Measurements from ENCODE around the gene NEDD4L. TPM values are rescaled to one million over a fixed set of nuclear protein-coding genes. Genes with fewer than 3 reads are reported as not detected.

Gene NEDD4L
- total RNA-seq, 3 donors from 2014 or later, result 2.6 to 4.7 (median 2.9) TPM

- no peaks in the 10 kb centered on the region for H3K4me1 Mint-ChIP-seq (ENCODE audit: low read depth)
- DNase-seq (no peak), ATAC-seq (no peak)
- H3K4me3 Mint-ChIP-seq, result no peak overlapping the region
- H3K27me3 Mint-ChIP-seq (ENCODE audit: low read depth), result no peaks in the 10 kb centered on the region
- H3K9me3 Mint-ChIP-seq, result no peaks in the 10 kb centered on the region
- peaks cover 3% of the 10 kb centered on the region for H3K36me3 Mint-ChIP-seq (ENCODE audit: insufficient read depth)
Measured at GRCh38 chr18:58348517-58348916, 304.5 kb downstream of the NEDD4L start.

- Mint-ChIP-seq H3K4me3 (no peak overlapping the region), H3K9me3 (no peaks in the 10 kb centered on the region), H3K36me3 (ENCODE audit: insufficient read depth) (peaks cover 3% of the 10 kb centered on the region), H3K4me1 (ENCODE audit: low read depth) (no peaks in the 10 kb centered on the region), H3K27me3 (ENCODE audit: low read depth) (no peaks in the 10 kb centered on the region)
- DNase-seq, result no peak
- ATAC-seq, result no peak
Measured at GRCh38 chr18:58348951-58349350, 304.9 kb downstream of the NEDD4L start.

- Mint-ChIP-seq H3K36me3 (ENCODE audit: insufficient read depth) (peaks cover 3% of the 10 kb centered on the region), H3K27me3 (ENCODE audit: low read depth) (no peaks in the 10 kb centered on the region), H3K4me3 (no peak overlapping the region), H3K9me3 (no peaks in the 10 kb centered on the region), H3K4me1 (ENCODE audit: low read depth) (no peaks in the 10 kb centered on the region)
- DNase-seq (no peak), ATAC-seq (no peak)
Measured at GRCh38 chr18:58349650-58350049, 305.6 kb downstream of the NEDD4L start.

GRCh38 chr18:58350526-58350925 lies 306.5 kb downstream of the NEDD4L start:
- H3K36me3 Mint-ChIP-seq (ENCODE audit: insufficient read depth), result peaks cover 3% of the 10 kb centered on the region
- H3K9me3 Mint-ChIP-seq, result no peaks in the 10 kb centered on the region
- no peak overlapping the region for H3K4me3 Mint-ChIP-seq
- no peak for ATAC-seq
- DNase-seq, result no peak
- no peaks in the 10 kb centered on the region for H3K4me1 Mint-ChIP-seq (ENCODE audit: low read depth)
- no peaks in the 10 kb centered on the region for H3K27me3 Mint-ChIP-seq (ENCODE audit: low read depth)

- H3K36me3 Mint-ChIP-seq (ENCODE audit: insufficient read depth), result peaks cover 3% of the 10 kb centered on the region
- no peaks in the 10 kb centered on the region for H3K9me3 Mint-ChIP-seq
- ATAC-seq (no peak), DNase-seq (no peak)
- H3K4me3 Mint-ChIP-seq, result no peak overlapping the region
- no peaks in the 10 kb centered on the region for H3K4me1 Mint-ChIP-seq (ENCODE audit: low read depth)
- H3K27me3 Mint-ChIP-seq (ENCODE audit: low read depth), result no peaks in the 10 kb centered on the region
Measured at GRCh38 chr18:58351776-58352175, 307.8 kb downstream of the NEDD4L start.

- no peak overlapping the region for H3K4me3 Mint-ChIP-seq
- no peaks in the 10 kb centered on the region for H3K9me3 Mint-ChIP-seq
- H3K36me3 Mint-ChIP-seq (ENCODE audit: insufficient read depth), result peaks cover 3% of the 10 kb centered on the region
- DNase-seq (no peak), ATAC-seq (no peak)
- H3K4me1 Mint-ChIP-seq (ENCODE audit: low read depth), result no peaks in the 10 kb centered on the region
- H3K27me3 Mint-ChIP-seq (ENCODE audit: low read depth), result no peaks in the 10 kb centered on the region
Measured at GRCh38 chr18:58353581-58353980, 309.6 kb downstream of the NEDD4L start.

GRCh38 chr18:58354051-58354450 lies 310.0 kb downstream of the NEDD4L start:
- H3K9me3 Mint-ChIP-seq, result no peaks in the 10 kb centered on the region
- no peak for ATAC-seq
- peaks cover 3% of the 10 kb centered on the region for H3K36me3 Mint-ChIP-seq (ENCODE audit: insufficient read depth)
- no peak for DNase-seq
- H3K4me3 Mint-ChIP-seq, result no peak overlapping the region
- H3K4me1 Mint-ChIP-seq (ENCODE audit: low read depth), result no peaks in the 10 kb centered on the region
- no peaks in the 10 kb centered on the region for H3K27me3 Mint-ChIP-seq (ENCODE audit: low read depth)

GRCh38 chr18:58354791-58355190 lies 310.8 kb downstream of the NEDD4L start:
- peaks cover 3% of the 10 kb centered on the region for H3K36me3 Mint-ChIP-seq (ENCODE audit: insufficient read depth)
- no peak for DNase-seq
- no peaks in the 10 kb centered on the region for H3K27me3 Mint-ChIP-seq (ENCODE audit: low read depth)
- no peak overlapping the region for H3K4me3 Mint-ChIP-seq
- no peaks in the 10 kb centered on the region for H3K9me3 Mint-ChIP-seq
- no peaks in the 10 kb centered on the region for H3K4me1 Mint-ChIP-seq (ENCODE audit: low read depth)
- ATAC-seq, result no peak

GRCh38 chr18:58355243-58355642 lies 311.2 kb downstream of the NEDD4L start:
- Mint-ChIP-seq H3K36me3 (ENCODE audit: insufficient read depth) (peaks cover 3% of the 10 kb centered on the region), H3K9me3 (no peaks in the 10 kb centered on the region), H3K4me1 (ENCODE audit: low read depth) (no peaks in the 10 kb centered on the region), H3K27me3 (ENCODE audit: low read depth) (no peaks in the 10 kb centered on the region), H3K4me3 (no peak overlapping the region)
- no peak for ATAC-seq
- DNase-seq, result no peak

- no peak for ATAC-seq
- DNase-seq, result no peak
- H3K4me3 Mint-ChIP-seq, result no peak overlapping the region
- H3K27me3 Mint-ChIP-seq (ENCODE audit: low read depth), result no peaks in the 10 kb centered on the region
- no peaks in the 10 kb centered on the region for H3K9me3 Mint-ChIP-seq
- no peaks in the 10 kb centered on the region for H3K4me1 Mint-ChIP-seq (ENCODE audit: low read depth)
- H3K36me3 Mint-ChIP-seq (ENCODE audit: insufficient read depth), result no peaks in the 10 kb centered on the region
Measured at GRCh38 chr18:58359218-58359617, 315.2 kb downstream of the NEDD4L start.

GRCh38 chr18:58359620-58360019 lies 315.6 kb downstream of the NEDD4L start:
- no peak overlapping the region for H3K4me3 Mint-ChIP-seq
- H3K36me3 Mint-ChIP-seq (ENCODE audit: insufficient read depth), result no peaks in the 10 kb centered on the region
- no peaks in the 10 kb centered on the region for H3K9me3 Mint-ChIP-seq
- no peak for DNase-seq
- H3K27me3 Mint-ChIP-seq (ENCODE audit: low read depth), result no peaks in the 10 kb centered on the region
- ATAC-seq, result no peak
- no peaks in the 10 kb centered on the region for H3K4me1 Mint-ChIP-seq (ENCODE audit: low read depth)

- Mint-ChIP-seq H3K27me3 (ENCODE audit: low read depth) (no peaks in the 10 kb centered on the region), H3K4me3 (no peak overlapping the region), H3K4me1 (ENCODE audit: low read depth) (no peaks in the 10 kb centered on the region), H3K9me3 (no peaks in the 10 kb centered on the region), H3K36me3 (ENCODE audit: insufficient read depth) (no peaks in the 10 kb centered on the region)
- DNase-seq, result no peak
- no peak for ATAC-seq
Measured at GRCh38 chr18:58360324-58360723, 316.3 kb downstream of the NEDD4L start.

GRCh38 chr18:58361212-58361611 lies 317.2 kb downstream of the NEDD4L start:
- Mint-ChIP-seq H3K36me3 (ENCODE audit: insufficient read depth) (no peaks in the 10 kb centered on the region), H3K27me3 (ENCODE audit: low read depth) (no peaks in the 10 kb centered on the region), H3K4me3 (no peak overlapping the region), H3K4me1 (ENCODE audit: low read depth) (no peaks in the 10 kb centered on the region), H3K9me3 (no peaks in the 10 kb centered on the region)
- no peak for DNase-seq
- ATAC-seq, result no peak

- H3K4me1 Mint-ChIP-seq (ENCODE audit: low read depth), result no peaks in the 10 kb centered on the region
- no peak overlapping the region for H3K4me3 Mint-ChIP-seq
- no peaks in the 10 kb centered on the region for H3K36me3 Mint-ChIP-seq (ENCODE audit: insufficient read depth)
- no peaks in the 10 kb centered on the region for H3K27me3 Mint-ChIP-seq (ENCODE audit: low read depth)
- no peak for ATAC-seq
- no peaks in the 10 kb centered on the region for H3K9me3 Mint-ChIP-seq
- no peak for DNase-seq
Measured at GRCh38 chr18:58362027-58362575, 318.1 kb downstream of the NEDD4L start.

- Mint-ChIP-seq H3K36me3 (ENCODE audit: insufficient read depth) (no peaks in the 10 kb centered on the region), H3K9me3 (no peaks in the 10 kb centered on the region), H3K4me1 (ENCODE audit: low read depth) (no peaks in the 10 kb centered on the region), H3K27me3 (ENCODE audit: low read depth) (no peaks in the 10 kb centered on the region), H3K4me3 (no peak overlapping the region)
- ATAC-seq (no peak), DNase-seq (no peak)
Measured at GRCh38 chr18:58362829-58363271, 318.8 kb downstream of the NEDD4L start.
